GDM1 (cell line): ENCODE data around the gene KLF6.

Experiments
- DNase-seq: peaks from one replicate; lab custom pipeline; 2025; lab: John Stamatoyannopoulos, UW

The KLF6 gene

GRCh38 chr10:3784510-3785250 is at the start of gene KLF6:
Gene KLF6, minus strand, starts transcription at chr10:3785209. Its CDS starts 195 bp downstream, at chr10:3785014.
- DNase-seq = no peak

- no peak for DNase-seq
These were observed 49.4 kb upstream of the KLF6 start for GRCh38 chr10:3834404-3834803.

- DNase-seq = no peak
These were observed 48.0 kb upstream of the KLF6 start for GRCh38 chr10:3833046-3833445.

GRCh38 chr10:3832022-3832786 is 47.2 kb upstream of the KLF6 start:
- DNase-seq = no peak

- DNase-seq = no peak
These were observed 46.6 kb upstream of the KLF6 start for GRCh38 chr10:3831608-3832007.

GRCh38 chr10:3830946-3831345 is 45.9 kb upstream of the KLF6 start:
- DNase-seq = no peak

- DNase-seq = no peak
These were observed 44.4 kb upstream of the KLF6 start for GRCh38 chr10:3829156-3830050.

- no peak for DNase-seq
These were observed 43.6 kb upstream of the KLF6 start for GRCh38 chr10:3828404-3829155.

- DNase-seq = no peak
These were observed 42.9 kb upstream of the KLF6 start for GRCh38 chr10:3827768-3828403.

GRCh38 chr10:3827266-3827665 is 42.3 kb upstream of the KLF6 start:
- DNase-seq = no peak

GRCh38 chr10:3825862-3826351 is 40.9 kb upstream of the KLF6 start:
- no peak for DNase-seq

GRCh38 chr10:3825244-3825643 is 40.2 kb upstream of the KLF6 start:
- DNase-seq = no peak

GRCh38 chr10:3822541-3823330 is 37.7 kb upstream of the KLF6 start:
- no peak for DNase-seq

- no peak for DNase-seq
These were observed 35.2 kb upstream of the KLF6 start for GRCh38 chr10:3820255-3820654.

GRCh38 chr10:3816995-3817394 is 32.0 kb upstream of the KLF6 start:
- no peak for DNase-seq

- DNase-seq = no peak
These were observed 29.8 kb upstream of the KLF6 start for GRCh38 chr10:3814838-3815220.

GRCh38 chr10:3813986-3814837 is 29.2 kb upstream of the KLF6 start:
- DNase-seq = no peak

- DNase-seq = no peak
These were observed 28.3 kb upstream of the KLF6 start for GRCh38 chr10:3813267-3813666.

- DNase-seq = no peak
These were observed 27.1 kb upstream of the KLF6 start for GRCh38 chr10:3812141-3812540.
